Measurements from ENCODE around the gene B2M.

DNA sequence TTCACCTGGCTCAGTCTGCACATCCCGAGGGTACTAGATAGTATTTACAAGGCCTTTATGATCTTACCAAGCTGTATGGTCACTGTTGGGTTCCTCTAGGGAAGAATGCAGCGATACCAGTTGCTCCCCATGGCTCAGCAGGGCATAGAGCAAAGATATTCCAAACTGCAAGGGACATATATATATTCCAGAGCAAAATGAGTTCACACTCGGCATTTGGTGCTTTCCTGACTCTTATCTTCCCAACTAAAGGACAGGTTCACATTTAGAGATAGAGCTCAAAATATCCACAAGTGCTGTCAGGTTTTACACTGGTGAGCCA is 44.3 kb upstream of the B2M start:
- TF ChIP-seq, protein P1, sequence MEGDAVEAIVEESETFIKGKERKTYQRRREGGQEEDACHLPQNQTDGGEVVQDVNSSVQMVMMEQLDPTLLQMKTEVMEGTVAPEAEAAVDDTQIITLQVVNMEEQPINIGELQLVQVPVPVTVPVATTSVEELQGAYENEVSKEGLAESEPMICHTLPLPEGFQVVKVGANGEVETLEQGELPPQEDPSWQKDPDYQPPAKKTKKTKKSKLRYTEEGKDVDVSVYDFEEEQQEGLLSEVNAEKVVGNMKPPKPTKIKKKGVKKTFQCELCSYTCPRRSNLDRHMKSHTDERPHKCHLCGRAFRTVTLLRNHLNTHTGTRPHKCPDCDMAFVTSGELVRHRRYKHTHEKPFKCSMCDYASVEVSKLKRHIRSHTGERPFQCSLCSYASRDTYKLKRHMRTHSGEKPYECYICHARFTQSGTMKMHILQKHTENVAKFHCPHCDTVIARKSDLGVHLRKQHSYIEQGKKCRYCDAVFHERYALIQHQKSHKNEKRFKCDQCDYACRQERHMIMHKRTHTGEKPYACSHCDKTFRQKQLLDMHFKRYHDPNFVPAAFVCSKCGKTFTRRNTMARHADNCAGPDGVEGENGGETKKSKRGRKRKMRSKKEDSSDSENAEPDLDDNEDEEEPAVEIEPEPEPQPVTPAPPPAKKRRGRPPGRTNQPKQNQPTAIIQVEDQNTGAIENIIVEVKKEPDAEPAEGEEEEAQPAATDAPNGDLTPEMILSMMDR (IDR thresholded peaks at IDR 0.05), result no peak
- TF ChIP-seq POLR2AphosphoS5 (IDR thresholded peaks at IDR 0.05) (no peak), POLR2A (IDR thresholded peaks at IDR 0.05) (no peak), EP300 (IDR thresholded peaks at IDR 0.05) (no peak)
